H9 (cell line): ENCODE measurements around the gene CEP128. TPM values are rescaled to one million over a fixed set of nuclear protein-coding genes. Genes with fewer than 3 reads are reported as not detected.

Experiments used
- DNase-seq: peaks from one replicate; pipeline ENCODE4 v3.0.0-alpha.2; 2017
- H2AFZ ChIP-seq: one replicate; pipeline ENCODE4 v1.6.1; 2013; ENCODE audit warnings: mild to moderate bottlenecking, low read length, control low read depth, moderate library complexity
- H2AK5ac ChIP-seq: 2 replicates; pipeline ENCODE4 v1.6.1; 2013; ENCODE audit warnings: low read length, control low read depth, mixed read lengths; ENCODE audit not compliant: insufficient read length
- H2BK120ac ChIP-seq: one replicate; pipeline ENCODE4 v1.6.1; 2013; ENCODE audit warnings: low read depth, mild to moderate bottlenecking, low read length, control low read depth, inconsistent platforms; ENCODE audit not compliant: poor library complexity, severe bottlenecking
- H2BK12ac ChIP-seq: 2 replicates; pipeline ENCODE4 v1.6.1; 2013; ENCODE audit warnings: low read length, control low read depth, mixed read lengths, low read depth; ENCODE audit not compliant: insufficient read length
- H2BK15ac ChIP-seq: 2 replicates; pipeline ENCODE4 v1.6.1; 2013; ENCODE audit warnings: low read depth, low read length, control low read depth
- H2BK20ac ChIP-seq: one replicate; pipeline ENCODE4 v1.6.1; 2013; ENCODE audit warnings: low read depth, mild to moderate bottlenecking, low read length, control low read depth, inconsistent platforms; ENCODE audit not compliant: poor library complexity, severe bottlenecking
- H2BK5ac ChIP-seq: 2 replicates; pipeline ENCODE4 v1.6.1; 2013; ENCODE audit warnings: low read length, control low read depth, mixed read lengths; ENCODE audit not compliant: insufficient read length
- H3K14ac ChIP-seq: 2 replicates; pipeline ENCODE4 v1.6.1; 2013; ENCODE audit warnings: low read length, control low read depth; ENCODE audit not compliant: insufficient read depth
- H3K18ac ChIP-seq: 2 replicates; pipeline ENCODE4 v1.6.1; 2013; ENCODE audit warnings: low read depth, mild to moderate bottlenecking, mixed read lengths, low read length, control low read depth; ENCODE audit not compliant: insufficient read length
- H3K23ac ChIP-seq: 2 replicates; pipeline ENCODE4 v1.6.1; 2013; ENCODE audit warnings: low read length, control low read depth, mixed read lengths, low read depth; ENCODE audit not compliant: insufficient read length
- H3K23me2 ChIP-seq: 2 replicates; pipeline ENCODE4 v1.6.1; 2013; ENCODE audit warnings: low read depth, mild to moderate bottlenecking, mixed read lengths, low read length, control low read depth; ENCODE audit not compliant: insufficient read length, poor library complexity, severe bottlenecking
- H3K27ac ChIP-seq: 2 replicates; pipeline ENCODE4 v1.5.1; 2013; ENCODE audit warnings: low read length, control low read depth, mixed read lengths, low read depth; ENCODE audit not compliant: insufficient read length
- H3K27me3 ChIP-seq: 2 replicates; pipeline ENCODE4 v1.6.1; 2013; ENCODE audit warnings: low read length, control low read depth, inconsistent platforms; ENCODE audit not compliant: insufficient read depth
- H3K4ac ChIP-seq: 2 replicates; pipeline ENCODE4 v1.6.1; 2013; ENCODE audit warnings: low read depth, mild to moderate bottlenecking, control low read depth, inconsistent platforms, low read length, moderate library complexity
- H3K4me1 ChIP-seq: 2 replicates; pipeline ENCODE4 v1.6.1; 2013; ENCODE audit warnings: low read length, control low read depth, inconsistent platforms; ENCODE audit not compliant: insufficient read depth
- H3K4me2 ChIP-seq: 2 replicates; pipeline ENCODE4 v1.6.1; 2013; ENCODE audit warnings: low read length, control low read depth, mixed read lengths; ENCODE audit not compliant: insufficient read length, insufficient read depth
- H3K56ac ChIP-seq: 2 replicates; pipeline ENCODE4 v1.6.1; 2013; ENCODE audit warnings: low read depth, mild to moderate bottlenecking, mixed read lengths, low read length, control low read depth; ENCODE audit not compliant: insufficient read length
- H3K79me1 ChIP-seq: 2 replicates; pipeline ENCODE4 v1.6.1; 2013; ENCODE audit warnings: low read depth, mild to moderate bottlenecking, moderate library complexity, low read length, control low read depth, inconsistent platforms; ENCODE audit not compliant: insufficient read depth, poor library complexity, severe bottlenecking
- H3K79me2 ChIP-seq: 2 replicates; pipeline ENCODE4 v1.6.1; 2013; ENCODE audit warnings: low read length, control low read depth, inconsistent platforms; ENCODE audit not compliant: insufficient read depth
- H3K9ac ChIP-seq: 2 replicates; pipeline ENCODE4 v1.6.1; 2013; ENCODE audit warnings: low read length, control low read depth, mixed read lengths; ENCODE audit not compliant: insufficient read length; ENCODE audit errors: extremely low read depth
- H3K9me3 ChIP-seq: one replicate; pipeline ENCODE4 v1.6.1; 2013; ENCODE audit warnings: low read depth, low read length, inconsistent platforms; ENCODE audit not compliant: control insufficient read depth
- H3T11ph ChIP-seq: one replicate; pipeline ENCODE4 v1.6.1; 2013; ENCODE audit warnings: mild to moderate bottlenecking, low read length, control low read depth, inconsistent platforms
- H4K20me1 ChIP-seq: one replicate; pipeline ENCODE4 v1.6.1; 2013; ENCODE audit not compliant: control insufficient read depth, insufficient read length, insufficient read depth
- H4K5ac ChIP-seq: 2 replicates; pipeline ENCODE4 v1.6.1; 2013; ENCODE audit warnings: low read depth, mild to moderate bottlenecking, mixed read lengths, low read length, control low read depth; ENCODE audit not compliant: insufficient read length
- H4K8ac ChIP-seq: replicated peaks from 2 replicates; pipeline ENCODE4 v1.6.1; 2013; ENCODE audit warnings: low read length, control low read depth, mixed read lengths, low read depth; ENCODE audit not compliant: insufficient read length
- H4K91ac ChIP-seq: 2 replicates; pipeline ENCODE4 v1.6.1; 2013; ENCODE audit warnings: low read depth, mild to moderate bottlenecking, moderate library complexity, mixed read lengths, low read length, control low read depth; ENCODE audit not compliant: insufficient read length
- H3K27ac Mint-ChIP-seq, 3 experiments: 2 replicates in 2 of 3; 3 replicates in 1 of 3; pipeline ENCODE4 v1.8.0; 2020 to 2021; ENCODE audit warnings: mixed read lengths in 3 of 3, mild to moderate bottlenecking in 1 of 3, moderate library complexity in 1 of 3
- H3K27me3 Mint-ChIP-seq: 2 replicates; pipeline ENCODE4 v1.8.0; 2021; ENCODE audit warnings: low read depth, mild to moderate bottlenecking, moderate library complexity, mixed read lengths
- H3K36me3 Mint-ChIP-seq, 3 experiments: 2 replicates in 2 of 3; 3 replicates in 1 of 3; pipeline ENCODE4 v1.8.0; 2020 to 2021; ENCODE audit warnings: low read depth in 3 of 3, mixed read lengths in 3 of 3; ENCODE audit not compliant: insufficient read depth in 1 of 3
- H3K4me1 Mint-ChIP-seq, 2 experiments: 2 replicates each; pipeline ENCODE4 v1.8.0; 2020; ENCODE audit warnings: mixed read lengths in 2 of 2
- H3K4me3 Mint-ChIP-seq, 2 experiments: 2 replicates in 1 of 2; 3 replicates in 1 of 2; pipeline ENCODE4 v1.8.0; 2020 to 2021; ENCODE audit warnings: mild to moderate bottlenecking in 2 of 2, mixed read lengths in 2 of 2, moderate library complexity in 1 of 2
- H3K9me3 Mint-ChIP-seq, 2 experiments: 2 replicates in 1 of 2; 3 replicates in 1 of 2; pipeline ENCODE4 v1.8.0; 2020; ENCODE audit warnings: mild to moderate bottlenecking in 2 of 2, mixed read lengths in 2 of 2, moderate library complexity in 1 of 2
- WGBS: extraction: QIAGEN DNeasy Blood & Tissue Kit; methylation state at CpG from one replicate; pipeline ENCODE4 v1.1.7; 2013; ENCODE audit warnings: missing lambda C conversion rate, low lambda C conversion rate, mixed read lengths; ENCODE audit not compliant: insufficient read length; ENCODE audit errors: extremely low coverage; 5-methylcytosine and 5-hydroxymethylcytosine counted together
- total RNA-seq: library from RNA; stranded (reverse); gene quantifications from 2 replicates; pipeline ENCODE4 v1.2.1, GENCODE V29; 2021
- TF ChIP-seq, protein P1 (sequence below): fragments of 200-600 bp; sonication (generic); conservative IDR thresholded peaks from 3 replicates; pipeline ENCODE4 v1.8.0; 2021; ENCODE audit warnings: antibody characterized with exemption, mild to moderate bottlenecking

Gene CEP128
- total RNA-seq, 1 experiment from 2014 or later, result 16.3 TPM

DNA sequence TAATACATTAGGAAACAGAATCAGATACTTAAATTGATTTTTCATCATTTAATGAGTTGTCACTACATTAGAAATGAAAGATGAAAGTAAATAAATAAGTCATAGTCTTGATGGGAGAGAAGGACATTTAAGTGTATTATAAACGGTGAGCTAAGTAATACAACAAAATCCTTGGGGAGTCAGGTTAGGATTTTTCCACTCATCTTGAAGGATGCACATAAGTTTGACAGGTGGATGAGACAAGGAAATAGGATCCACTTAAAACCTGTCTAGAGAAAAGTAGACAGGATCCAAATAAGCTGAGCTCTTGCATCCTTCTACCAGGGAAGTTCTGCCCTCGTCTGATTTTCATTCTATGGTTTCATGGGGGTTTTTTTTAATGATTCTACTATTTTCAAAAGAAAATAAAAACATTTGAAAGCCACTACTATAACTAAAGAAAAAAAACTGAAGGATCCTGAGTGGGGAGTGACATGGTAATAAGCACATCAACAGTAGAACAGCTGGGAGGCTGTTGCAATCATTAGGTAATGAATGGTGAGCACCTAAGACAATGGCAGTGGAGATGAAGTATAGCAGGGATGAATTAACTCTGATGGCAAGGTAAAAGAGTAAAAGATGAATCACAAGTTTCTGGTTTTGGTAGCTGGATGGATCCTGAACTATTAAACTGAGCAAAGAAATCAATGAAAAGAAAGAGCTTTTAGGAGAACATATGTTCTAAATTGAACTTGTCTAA, 17.0 kb downstream of the CEP128 start:
- H3K4me2 ChIP-seq, result no peak overlapping the region
- H3K36me3 Mint-ChIP-seq, result peaks cover 0 to 12% (median 5%) of the 10 kb centered on the region in 3 experiments; a peak in 3 of 7 replicates
- TF ChIP-seq, protein P1, sequence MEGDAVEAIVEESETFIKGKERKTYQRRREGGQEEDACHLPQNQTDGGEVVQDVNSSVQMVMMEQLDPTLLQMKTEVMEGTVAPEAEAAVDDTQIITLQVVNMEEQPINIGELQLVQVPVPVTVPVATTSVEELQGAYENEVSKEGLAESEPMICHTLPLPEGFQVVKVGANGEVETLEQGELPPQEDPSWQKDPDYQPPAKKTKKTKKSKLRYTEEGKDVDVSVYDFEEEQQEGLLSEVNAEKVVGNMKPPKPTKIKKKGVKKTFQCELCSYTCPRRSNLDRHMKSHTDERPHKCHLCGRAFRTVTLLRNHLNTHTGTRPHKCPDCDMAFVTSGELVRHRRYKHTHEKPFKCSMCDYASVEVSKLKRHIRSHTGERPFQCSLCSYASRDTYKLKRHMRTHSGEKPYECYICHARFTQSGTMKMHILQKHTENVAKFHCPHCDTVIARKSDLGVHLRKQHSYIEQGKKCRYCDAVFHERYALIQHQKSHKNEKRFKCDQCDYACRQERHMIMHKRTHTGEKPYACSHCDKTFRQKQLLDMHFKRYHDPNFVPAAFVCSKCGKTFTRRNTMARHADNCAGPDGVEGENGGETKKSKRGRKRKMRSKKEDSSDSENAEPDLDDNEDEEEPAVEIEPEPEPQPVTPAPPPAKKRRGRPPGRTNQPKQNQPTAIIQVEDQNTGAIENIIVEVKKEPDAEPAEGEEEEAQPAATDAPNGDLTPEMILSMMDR, result no peak
- no peak overlapping the region for H3K4ac ChIP-seq
- no peak overlapping the region for H3T11ph ChIP-seq
- no peak overlapping the region for H3K9ac ChIP-seq
- no peak overlapping the region for H3K14ac ChIP-seq
- peaks cover 40 to 43% of the 10 kb centered on the region in 2 experiments for H3K4me1 Mint-ChIP-seq
- H3K9me3 ChIP-seq, result no peaks in the 10 kb centered on the region
- peaks cover 0 to 3% of the 10 kb centered on the region in 2 experiments; a peak in 1 of 5 replicates for H3K9me3 Mint-ChIP-seq
- H3K4me3 Mint-ChIP-seq, result no peak overlapping the region
- no peak overlapping the region for H3K27ac Mint-ChIP-seq
- no peaks in the 10 kb centered on the region for H3K23me2 ChIP-seq
- H2BK20ac ChIP-seq, result no peak overlapping the region
- no peak overlapping the region for H4K91ac ChIP-seq
- no peak overlapping the region for H4K8ac ChIP-seq
- H4K20me1 ChIP-seq, result no peaks in the 10 kb centered on the region
- no peak overlapping the region for H2BK15ac ChIP-seq
- no peaks in the 10 kb centered on the region for H3K27me3 Mint-ChIP-seq
- H3K27me3 ChIP-seq, result no peaks in the 10 kb centered on the region; the same call in 1 of the 2 replicates
- H2AFZ ChIP-seq, result no peak overlapping the region
- H3K23ac ChIP-seq, result no peak overlapping the region
- H2BK5ac ChIP-seq, result no peak overlapping the region
- H3K56ac ChIP-seq, result no peak overlapping the region
- no peak for DNase-seq
- no peak overlapping the region for H2BK12ac ChIP-seq
- H4K5ac ChIP-seq, result no peak overlapping the region
- no peak overlapping the region for H3K27ac ChIP-seq
- WGBS, result no CpG with 5 or more reads among the region's 2 CpGs
- H3K79me2 ChIP-seq, result no peaks in the 10 kb centered on the region
- H3K79me1 ChIP-seq, result no peaks in the 10 kb centered on the region
- no peak overlapping the region for H3K18ac ChIP-seq
- no peak overlapping the region for H2BK120ac ChIP-seq
- H2AK5ac ChIP-seq, result no peak overlapping the region
- no peaks in the 10 kb centered on the region for H3K4me1 ChIP-seq
